WTC11 (cell line): ENCODE measurements around the gene SECISBP2. TPM values are rescaled to one million over a fixed set of nuclear protein-coding genes. Genes with fewer than 3 reads are reported as not detected.

ENCODE experiments used
- ATAC-seq: fragments of 200-7000 bp; cut with Tn5 transposase; 2 replicates; pipeline ENCODE4 v1.10.0; 2021; ENCODE audit warnings: mild to moderate bottlenecking, moderate library complexity
- CTCF ChIA-PET: fragments of 300-600 bp; sonication (Branson Sonifier 250); formaldehyde crosslinking; loops from one replicate; lab custom pipeline; 2021; ENCODE audit warnings: antibody characterized with exemption; lab: Charles Lee
- POLR2A ChIA-PET: fragments of 350-600 bp; sonication (Branson Sonifier 250); formaldehyde crosslinking; loops from one replicate; lab custom pipeline; 2021; ENCODE audit warnings: antibody characterized with exemption; lab: Charles Lee
- DNase-seq: peaks from one replicate; pipeline ENCODE4 v3.0.0; 2021; ENCODE audit warnings: low spot score
- H3K27ac Mint-ChIP-seq: 2 replicates; pipeline ENCODE4 v1.8.0; 2021; ENCODE audit warnings: mixed read lengths
- H3K27me3 Mint-ChIP-seq: 2 replicates; pipeline ENCODE4 v1.8.0; 2021; ENCODE audit warnings: low read depth, mild to moderate bottlenecking, moderate library complexity, mixed read lengths
- H3K36me3 Mint-ChIP-seq: 2 replicates; pipeline ENCODE4 v1.8.0; 2021; ENCODE audit warnings: mixed read lengths
- H3K4me1 Mint-ChIP-seq: 2 replicates; pipeline ENCODE4 v1.8.0; 2022; ENCODE audit warnings: mixed read lengths
- H3K4me3 Mint-ChIP-seq: 2 replicates; pipeline ENCODE4 v1.8.0; 2021; ENCODE audit warnings: mild to moderate bottlenecking, moderate library complexity, mixed read lengths
- H3K9me3 Mint-ChIP-seq: 2 replicates; pipeline ENCODE4 v1.8.0; 2021; ENCODE audit warnings: mixed read lengths
- CBFB ChIP-seq: sonication (generic); formaldehyde crosslinking; IDR thresholded peaks from 2 replicates; pipeline ENCODE4 v1.8.1; 2022; ENCODE audit warnings: mild to moderate bottlenecking, low read depth, missing genetic modification reagents
- EMX1 ChIP-seq: fragments of 250-450 bp; sonication (Bioruptor Pico); IDR thresholded peaks from 2 replicates; pipeline ENCODE4 v1.8.0; 2021; ENCODE audit warnings: mild to moderate bottlenecking
- FOXJ3 ChIP-seq: sonication (generic); formaldehyde crosslinking; IDR thresholded peaks from 2 replicates; pipeline ENCODE4 v1.9.0; 2021; ENCODE audit warnings: missing genetic modification reagents, mild to moderate bottlenecking, borderline replicate concordance
- FOXK1 ChIP-seq: sonication (generic); formaldehyde crosslinking; IDR thresholded peaks from 2 replicates; pipeline ENCODE4 v1.8.0; 2022; ENCODE audit warnings: mild to moderate bottlenecking, moderate library complexity, missing genetic modification reagents
- FOXP1 ChIP-seq: sonication (generic); formaldehyde crosslinking; IDR thresholded peaks from 2 replicates; pipeline ENCODE4 v1.8.0; 2022; ENCODE audit warnings: missing genetic modification reagents, mild to moderate bottlenecking, moderate library complexity, borderline replicate concordance
- IRF1 ChIP-seq: sonication (generic); formaldehyde crosslinking; IDR thresholded peaks from 2 replicates; pipeline ENCODE4 v1.8.0; 2023; ENCODE audit warnings: missing genetic modification reagents
- JAZF1 ChIP-seq: fragments of 250-450 bp; sonication (Bioruptor Pico); IDR thresholded peaks from 2 replicates; pipeline ENCODE4 v1.9.0; 2021; ENCODE audit warnings: moderate library complexity, mild to moderate bottlenecking, inconsistent platforms
- MYBL2 ChIP-seq: sonication (generic); formaldehyde crosslinking; IDR thresholded peaks from 2 replicates; pipeline ENCODE4 v1.8.1; 2023; ENCODE audit warnings: mild to moderate bottlenecking, moderate library complexity, missing genetic modification reagents
- NFATC4 ChIP-seq: fragments of 250-450 bp; sonication (Bioruptor Pico); IDR thresholded peaks from 2 replicates; pipeline ENCODE4 v1.9.0; 2021; ENCODE audit warnings: mild to moderate bottlenecking
- NR1H2 ChIP-seq: sonication (generic); formaldehyde crosslinking; IDR thresholded peaks from 2 replicates; pipeline ENCODE4 v1.9.0; 2021; ENCODE audit warnings: mild to moderate bottlenecking, moderate library complexity, missing genetic modification reagents
- NR3C1 ChIP-seq: sonication (generic); formaldehyde crosslinking; conservative IDR thresholded peaks from 2 replicates; pipeline ENCODE4 v1.8.1; 2023; ENCODE audit warnings: low read depth, mild to moderate bottlenecking, missing genetic modification reagents
- RELA ChIP-seq: sonication (generic); formaldehyde crosslinking; IDR thresholded peaks from 2 replicates; pipeline ENCODE4 v1.8.1; 2022; ENCODE audit warnings: missing genetic modification reagents, mild to moderate bottlenecking, borderline replicate concordance
- SMAD3 ChIP-seq: sonication (generic); formaldehyde crosslinking; IDR thresholded peaks from 2 replicates; pipeline ENCODE4 v1.8.0; 2022; ENCODE audit warnings: missing genetic modification reagents, mild to moderate bottlenecking, borderline replicate concordance
- SMAD4 ChIP-seq: sonication (generic); formaldehyde crosslinking; IDR thresholded peaks from 2 replicates; pipeline ENCODE4 v1.8.0; 2022; ENCODE audit warnings: mild to moderate bottlenecking, missing genetic modification reagents
- SOX15 ChIP-seq: fragments of 250-450 bp; sonication (Bioruptor Pico); IDR thresholded peaks from 2 replicates; pipeline ENCODE4 v1.9.0; 2021; ENCODE audit warnings: mild to moderate bottlenecking
- TEAD4 ChIP-seq: sonication (generic); formaldehyde crosslinking; IDR thresholded peaks from 2 replicates; pipeline ENCODE4 v1.8.0; 2022; ENCODE audit warnings: mild to moderate bottlenecking, missing genetic modification reagents
- TP53 ChIP-seq: sonication (generic); formaldehyde crosslinking; IDR thresholded peaks from 2 replicates; pipeline ENCODE4 v1.8.1; 2023; ENCODE audit warnings: mild to moderate bottlenecking, missing genetic modification reagents
- ZNF138 ChIP-seq: sonication (generic); formaldehyde crosslinking; conservative IDR thresholded peaks from 2 replicates; pipeline ENCODE4 v1.8.1; 2022; ENCODE audit warnings: mild to moderate bottlenecking, moderate library complexity, missing genetic modification reagents
- ZNF263 ChIP-seq: sonication (generic); formaldehyde crosslinking; IDR thresholded peaks from 2 replicates; pipeline ENCODE4 v1.8.1; 2022; ENCODE audit warnings: low read depth, mild to moderate bottlenecking, moderate library complexity, missing genetic modification reagents
- ZNF317 ChIP-seq: sonication (generic); formaldehyde crosslinking; IDR thresholded peaks from 2 replicates; pipeline ENCODE4 v1.8.1; 2023; ENCODE audit warnings: low read depth, mild to moderate bottlenecking, moderate library complexity, missing genetic modification reagents, borderline replicate concordance
- ZNF416 ChIP-seq: fragments of 250-450 bp; sonication (Bioruptor Pico); IDR thresholded peaks from 2 replicates; pipeline ENCODE4 v1.9.0; 2021; ENCODE audit warnings: mild to moderate bottlenecking, inconsistent platforms
- total RNA-seq: library from RNA; stranded (reverse); gene quantifications from 3 replicates; pipeline ENCODE4 v1.2.3, GENCODE V29; 2021
- TF ChIP-seq, protein P1 (sequence below): sonication (generic); formaldehyde crosslinking; IDR thresholded peaks from 2 replicates; pipeline ENCODE4 v1.8.1; 2023; ENCODE audit warnings: mild to moderate bottlenecking, missing genetic modification reagents, moderate library complexity
- TF ChIP-seq, protein P2 (sequence below): sonication (generic); formaldehyde crosslinking; IDR thresholded peaks from 2 replicates; pipeline ENCODE4 v1.8.1; 2022; ENCODE audit warnings: low read depth, missing genetic modification reagents, borderline replicate concordance
- TF ChIP-seq, protein P3 (sequence below): fragments of 250-450 bp; sonication (Bioruptor Pico); IDR thresholded peaks from 2 replicates; pipeline ENCODE4 v2.1.2; 2022; ENCODE audit warnings: mild to moderate bottlenecking, moderate library complexity
- TF ChIP-seq, protein P4 (sequence below): sonication (generic); formaldehyde crosslinking; IDR thresholded peaks from 2 replicates; pipeline ENCODE4 v1.8.1; 2023; ENCODE audit warnings: mild to moderate bottlenecking, missing genetic modification reagents
- TF ChIP-seq, protein P5 (sequence below): fragments of 250-450 bp; sonication (Bioruptor Pico); IDR thresholded peaks from 2 replicates; pipeline ENCODE4 v1.9.0; 2021; ENCODE audit warnings: mild to moderate bottlenecking

Gene SECISBP2
- total RNA-seq, 1 experiment from 2014 or later, result 66.2 TPM

GRCh38 chr9:89390068-89390555 lies 71.8 kb downstream of the SECISBP2 start (continued):
- TF ChIP-seq FOXK1 (CRISPR knock-in tag) (no peak), ZNF317 (CRISPR knock-in tag) (no peak), EMX1 (no peak)
- TF ChIP-seq, protein P1, sequence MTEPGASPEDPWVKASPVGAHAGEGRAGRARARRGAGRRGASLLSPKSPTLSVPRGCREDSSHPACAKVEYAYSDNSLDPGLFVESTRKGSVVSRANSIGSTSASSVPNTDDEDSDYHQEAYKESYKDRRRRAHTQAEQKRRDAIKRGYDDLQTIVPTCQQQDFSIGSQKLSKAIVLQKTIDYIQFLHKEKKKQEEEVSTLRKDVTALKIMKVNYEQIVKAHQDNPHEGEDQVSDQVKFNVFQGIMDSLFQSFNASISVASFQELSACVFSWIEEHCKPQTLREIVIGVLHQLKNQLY (CRISPR knock-in tag), result no peak

- Mint-ChIP-seq H3K4me3 (no peak overlapping the region), H3K27me3 (no peaks in the 10 kb centered on the region), H3K27ac (no peak overlapping the region), H3K4me1 (no peaks in the 10 kb centered on the region), H3K36me3 (peaks cover 67% of the 10 kb centered on the region), H3K9me3 (no peaks in the 10 kb centered on the region)
- ChIA-PET POLR2A (no interaction called here), CTCF (no interaction called here)
- ATAC-seq, result no peak
- no peak for DNase-seq
- TF ChIP-seq NR1H2 (CRISPR knock-in tag) (no peak), JAZF1 (CRISPR knock-in tag) (no peak), SOX15 (CRISPR knock-in tag) (no peak), ZNF138 (no peak), ZNF416 (CRISPR knock-in tag) (no peak), SMAD4 (CRISPR knock-in tag) (no peak)
- TF ChIP-seq, protein P2, sequence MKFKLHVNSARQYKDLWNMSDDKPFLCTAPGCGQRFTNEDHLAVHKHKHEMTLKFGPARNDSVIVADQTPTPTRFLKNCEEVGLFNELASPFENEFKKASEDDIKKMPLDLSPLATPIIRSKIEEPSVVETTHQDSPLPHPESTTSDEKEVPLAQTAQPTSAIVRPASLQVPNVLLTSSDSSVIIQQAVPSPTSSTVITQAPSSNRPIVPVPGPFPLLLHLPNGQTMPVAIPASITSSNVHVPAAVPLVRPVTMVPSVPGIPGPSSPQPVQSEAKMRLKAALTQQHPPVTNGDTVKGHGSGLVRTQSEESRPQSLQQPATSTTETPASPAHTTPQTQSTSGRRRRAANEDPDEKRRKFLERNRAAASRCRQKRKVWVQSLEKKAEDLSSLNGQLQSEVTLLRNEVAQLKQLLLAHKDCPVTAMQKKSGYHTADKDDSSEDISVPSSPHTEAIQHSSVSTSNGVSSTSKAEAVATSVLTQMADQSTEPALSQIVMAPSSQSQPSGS (CRISPR knock-in tag), result no peak
Observed at GRCh38 chr9:89390578-89391116, 72.3 kb downstream of the SECISBP2 start.

DNA sequence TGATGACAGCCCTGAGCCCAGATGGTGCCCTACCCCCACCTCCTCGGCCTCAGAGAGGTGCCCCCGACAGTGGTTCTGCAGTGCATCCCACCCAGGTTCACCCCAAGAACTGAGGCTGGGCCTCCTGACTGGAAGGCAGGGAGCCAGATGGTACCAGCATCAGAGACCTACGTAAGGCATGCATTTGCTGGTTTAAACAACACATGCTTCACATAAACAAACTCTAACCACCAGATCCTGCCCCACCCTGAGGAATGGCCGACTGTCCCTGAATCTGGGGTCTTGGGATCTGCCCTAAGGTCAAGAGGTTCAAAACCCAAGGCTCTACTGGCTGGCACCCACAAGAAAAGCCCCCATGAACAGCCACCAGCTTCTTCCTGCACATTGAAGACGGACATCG lies 73.3 kb downstream of the SECISBP2 start:
- Mint-ChIP-seq H3K4me3 (no peak overlapping the region), H3K27me3 (no peaks in the 10 kb centered on the region), H3K27ac (no peak overlapping the region), H3K36me3 (peaks cover 63% of the 10 kb centered on the region), H3K4me1 (no peaks in the 10 kb centered on the region), H3K9me3 (no peaks in the 10 kb centered on the region)
- DNase-seq (no peak), ATAC-seq (no peak)
- ChIA-PET POLR2A (no interaction called here), CTCF (no interaction called here)
- TF ChIP-seq SOX15 (CRISPR knock-in tag) (no peak), RELA (CRISPR knock-in tag) (no peak), FOXJ3 (CRISPR knock-in tag) (no peak), IRF1 (no peak), NFATC4 (CRISPR knock-in tag) (no peak), ZNF263 (CRISPR knock-in tag) (no peak), TP53 (CRISPR knock-in tag) (no peak), TEAD4 (CRISPR knock-in tag) (no peak), FOXP1 (CRISPR knock-in tag) (no peak), SMAD3 (CRISPR knock-in tag) (no peak), MYBL2 (CRISPR knock-in tag) (no peak), CBFB (CRISPR knock-in tag) (no peak), NR3C1 (CRISPR knock-in tag) (no peak)
- TF ChIP-seq, protein P3, sequence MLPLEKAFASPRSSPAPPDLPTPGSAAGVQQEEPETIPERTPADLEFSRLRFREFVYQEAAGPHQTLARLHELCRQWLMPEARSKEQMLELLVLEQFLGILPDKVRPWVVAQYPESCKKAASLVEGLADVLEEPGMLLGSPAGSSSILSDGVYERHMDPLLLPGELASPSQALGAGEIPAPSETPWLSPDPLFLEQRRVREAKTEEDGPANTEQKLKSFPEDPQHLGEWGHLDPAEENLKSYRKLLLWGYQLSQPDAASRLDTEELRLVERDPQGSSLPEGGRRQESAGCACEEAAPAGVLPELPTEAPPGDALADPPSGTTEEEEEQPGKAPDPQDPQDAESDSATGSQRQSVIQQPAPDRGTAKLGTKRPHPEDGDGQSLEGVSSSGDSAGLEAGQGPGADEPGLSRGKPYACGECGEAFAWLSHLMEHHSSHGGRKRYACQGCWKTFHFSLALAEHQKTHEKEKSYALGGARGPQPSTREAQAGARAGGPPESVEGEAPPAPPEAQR (CRISPR knock-in tag), result no peak
- TF ChIP-seq, protein P4, sequence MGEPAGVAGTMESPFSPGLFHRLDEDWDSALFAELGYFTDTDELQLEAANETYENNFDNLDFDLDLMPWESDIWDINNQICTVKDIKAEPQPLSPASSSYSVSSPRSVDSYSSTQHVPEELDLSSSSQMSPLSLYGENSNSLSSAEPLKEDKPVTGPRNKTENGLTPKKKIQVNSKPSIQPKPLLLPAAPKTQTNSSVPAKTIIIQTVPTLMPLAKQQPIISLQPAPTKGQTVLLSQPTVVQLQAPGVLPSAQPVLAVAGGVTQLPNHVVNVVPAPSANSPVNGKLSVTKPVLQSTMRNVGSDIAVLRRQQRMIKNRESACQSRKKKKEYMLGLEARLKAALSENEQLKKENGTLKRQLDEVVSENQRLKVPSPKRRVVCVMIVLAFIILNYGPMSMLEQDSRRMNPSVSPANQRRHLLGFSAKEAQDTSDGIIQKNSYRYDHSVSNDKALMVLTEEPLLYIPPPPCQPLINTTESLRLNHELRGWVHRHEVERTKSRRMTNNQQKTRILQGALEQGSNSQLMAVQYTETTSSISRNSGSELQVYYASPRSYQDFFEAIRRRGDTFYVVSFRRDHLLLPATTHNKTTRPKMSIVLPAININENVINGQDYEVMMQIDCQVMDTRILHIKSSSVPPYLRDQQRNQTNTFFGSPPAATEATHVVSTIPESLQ (CRISPR knock-in tag), result no peak
- TF ChIP-seq, protein P5, sequence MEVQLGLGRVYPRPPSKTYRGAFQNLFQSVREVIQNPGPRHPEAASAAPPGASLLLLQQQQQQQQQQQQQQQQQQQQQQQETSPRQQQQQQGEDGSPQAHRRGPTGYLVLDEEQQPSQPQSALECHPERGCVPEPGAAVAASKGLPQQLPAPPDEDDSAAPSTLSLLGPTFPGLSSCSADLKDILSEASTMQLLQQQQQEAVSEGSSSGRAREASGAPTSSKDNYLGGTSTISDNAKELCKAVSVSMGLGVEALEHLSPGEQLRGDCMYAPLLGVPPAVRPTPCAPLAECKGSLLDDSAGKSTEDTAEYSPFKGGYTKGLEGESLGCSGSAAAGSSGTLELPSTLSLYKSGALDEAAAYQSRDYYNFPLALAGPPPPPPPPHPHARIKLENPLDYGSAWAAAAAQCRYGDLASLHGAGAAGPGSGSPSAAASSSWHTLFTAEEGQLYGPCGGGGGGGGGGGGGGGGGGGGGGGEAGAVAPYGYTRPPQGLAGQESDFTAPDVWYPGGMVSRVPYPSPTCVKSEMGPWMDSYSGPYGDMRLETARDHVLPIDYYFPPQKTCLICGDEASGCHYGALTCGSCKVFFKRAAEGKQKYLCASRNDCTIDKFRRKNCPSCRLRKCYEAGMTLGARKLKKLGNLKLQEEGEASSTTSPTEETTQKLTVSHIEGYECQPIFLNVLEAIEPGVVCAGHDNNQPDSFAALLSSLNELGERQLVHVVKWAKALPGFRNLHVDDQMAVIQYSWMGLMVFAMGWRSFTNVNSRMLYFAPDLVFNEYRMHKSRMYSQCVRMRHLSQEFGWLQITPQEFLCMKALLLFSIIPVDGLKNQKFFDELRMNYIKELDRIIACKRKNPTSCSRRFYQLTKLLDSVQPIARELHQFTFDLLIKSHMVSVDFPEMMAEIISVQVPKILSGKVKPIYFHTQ (CRISPR knock-in tag), result no peak
